GM19351 (cell line): ENCODE results near the gene OXA1L.
"Not testable (repeated sequence)": the region's sequence is repeated elsewhere in the genome, so short reads cannot be mapped to it uniquely, and the experiment has no call there.

ENCODE experiments used
- ATAC-seq: cut with Tn5 transposase; IDR thresholded peaks from one replicate; pipeline ENCODE4 v1.9.1; 2021; ENCODE audit warnings: mild to moderate bottlenecking, moderate library complexity; ENCODE audit not compliant: unreplicated experiment

Gene OXA1L

DNA sequence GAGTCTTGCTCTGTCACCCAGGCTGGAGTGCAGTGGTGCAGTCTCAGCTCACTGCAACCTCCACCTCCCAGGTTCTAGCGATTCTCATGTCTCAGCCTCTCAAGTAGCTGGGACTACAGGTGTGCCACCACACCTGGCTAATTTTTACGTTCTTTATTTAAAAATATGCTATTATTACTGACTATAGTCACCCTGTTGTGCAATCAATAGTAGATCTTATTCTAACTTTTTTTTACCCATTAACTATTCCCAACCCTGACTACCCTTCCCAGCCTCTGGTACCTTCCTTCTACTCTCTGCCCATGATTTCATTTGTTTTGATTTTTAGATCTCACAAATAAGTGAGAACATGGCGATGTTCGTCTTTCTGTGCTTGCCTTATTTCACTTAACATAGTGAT, 2.5 kb downstream of the OXA1L start:
- no peak for ATAC-seq

DNA sequence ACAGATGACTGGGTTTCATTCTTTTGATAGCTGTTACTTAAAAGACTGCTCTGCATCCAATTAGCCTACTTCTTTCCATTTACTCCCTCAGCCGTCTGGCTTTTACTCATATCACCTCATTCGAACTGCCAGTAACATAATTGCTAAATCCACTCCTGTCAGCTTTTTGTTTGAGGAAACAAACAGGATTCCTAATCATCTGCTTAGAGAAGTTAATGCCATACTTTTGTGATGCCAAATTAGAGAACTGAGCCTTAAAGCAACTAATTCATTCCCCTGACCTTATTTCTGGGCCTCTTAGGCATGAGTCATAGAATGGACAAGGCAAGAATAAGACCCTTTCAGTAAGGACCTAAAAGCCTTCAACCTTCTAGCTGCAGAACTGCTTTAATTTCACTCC, 2.9 kb downstream of the OXA1L start:
- no peak for ATAC-seq

DNA sequence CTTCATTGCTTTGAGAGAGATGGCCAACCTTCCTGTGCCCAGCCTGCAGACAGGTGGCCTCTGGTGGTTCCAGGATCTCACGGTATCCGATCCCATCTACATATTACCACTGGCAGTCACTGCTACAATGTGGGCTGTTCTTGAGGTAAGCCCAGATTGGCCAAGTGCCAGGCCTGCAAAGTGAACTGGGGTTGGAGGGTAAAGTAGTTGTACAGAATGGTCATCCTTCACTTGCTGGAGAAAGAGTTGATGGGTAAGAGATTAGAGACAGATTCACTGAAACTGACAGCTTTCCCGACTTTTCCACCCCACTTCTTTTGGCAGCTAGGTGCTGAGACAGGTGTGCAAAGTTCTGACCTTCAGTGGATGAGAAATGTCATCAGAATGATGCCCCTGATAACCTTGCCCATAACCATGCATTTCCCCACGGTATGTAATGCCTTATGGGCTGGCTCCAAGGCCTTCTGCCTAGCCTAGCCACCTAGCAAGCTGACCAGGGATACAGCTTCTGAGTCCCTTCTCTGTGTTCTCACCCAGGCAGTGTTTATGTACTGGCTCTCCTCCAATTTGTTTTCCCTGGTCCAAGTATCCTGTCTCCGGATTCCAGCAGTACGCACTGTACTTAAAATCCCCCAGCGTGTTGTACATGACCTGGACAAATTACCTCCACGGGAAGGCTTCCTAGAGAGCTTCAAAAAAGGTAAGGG, 4.1 kb downstream of the OXA1L start:
- no peak for ATAC-seq

- ATAC-seq: no peak
These were observed 6.2 kb downstream of the OXA1L start for GRCh38 chr14:22772725-22773124.

GRCh38 chr14:22773162-22774010, 6.9 kb downstream of the OXA1L start:
- no peak for ATAC-seq

DNA sequence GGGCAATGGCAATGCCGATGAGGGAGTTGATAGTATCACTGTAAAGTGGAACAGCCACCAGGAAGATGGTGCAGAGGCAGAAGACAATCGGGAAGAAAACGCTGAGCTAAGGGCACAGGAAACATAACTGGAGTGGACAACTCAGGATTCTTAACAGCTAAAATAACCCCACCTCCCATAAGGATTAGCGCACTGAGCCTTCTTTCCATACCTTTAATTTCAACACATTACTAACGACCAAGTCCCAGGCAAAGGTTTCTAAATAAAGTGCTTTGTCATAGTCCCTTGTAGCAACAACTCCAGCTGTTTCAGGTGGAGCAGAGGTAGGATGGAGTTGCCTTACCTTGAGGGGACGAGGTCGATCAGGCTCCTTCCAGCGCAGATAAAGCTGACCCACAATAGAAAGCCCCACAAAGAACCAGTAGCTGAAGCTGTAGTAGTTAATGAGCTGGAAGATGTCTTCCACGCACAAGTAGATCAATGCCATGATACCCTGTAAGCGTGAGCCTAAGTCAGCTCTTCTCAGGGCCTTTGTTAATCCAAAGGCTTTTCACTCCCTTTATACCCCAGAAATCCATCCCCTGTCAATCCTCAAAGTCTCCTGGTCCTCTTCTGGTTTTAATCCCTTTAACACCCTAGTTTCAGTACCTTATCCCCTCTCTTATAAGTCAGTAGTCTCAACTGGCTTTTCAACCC, 7.7 kb downstream of the OXA1L start:
- ATAC-seq: no peak

- no peak for ATAC-seq
These were observed 9.7 kb downstream of the OXA1L start for GRCh38 chr14:22776215-22776614.

DNA sequence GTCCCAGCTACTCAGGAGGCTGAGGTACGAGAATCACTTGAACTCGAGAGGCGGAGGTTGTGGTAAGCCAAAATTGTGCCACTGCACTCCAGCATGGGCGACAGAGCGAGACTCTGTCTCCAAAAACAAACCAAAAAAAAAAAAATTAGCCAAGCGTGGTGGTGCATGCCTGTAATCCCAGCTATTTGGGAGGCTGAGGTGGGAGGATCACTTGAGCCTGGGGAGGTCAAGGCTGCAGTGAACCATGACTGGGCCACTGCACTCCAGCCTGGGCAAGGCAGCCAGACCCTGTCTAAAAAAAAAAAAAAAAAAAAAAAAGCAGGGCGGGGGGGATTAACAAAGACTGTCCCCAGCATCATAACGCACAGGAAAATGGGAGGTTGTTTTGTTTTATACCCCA, 10.4 kb downstream of the OXA1L start:
- not testable (repeated sequence) for ATAC-seq

DNA sequence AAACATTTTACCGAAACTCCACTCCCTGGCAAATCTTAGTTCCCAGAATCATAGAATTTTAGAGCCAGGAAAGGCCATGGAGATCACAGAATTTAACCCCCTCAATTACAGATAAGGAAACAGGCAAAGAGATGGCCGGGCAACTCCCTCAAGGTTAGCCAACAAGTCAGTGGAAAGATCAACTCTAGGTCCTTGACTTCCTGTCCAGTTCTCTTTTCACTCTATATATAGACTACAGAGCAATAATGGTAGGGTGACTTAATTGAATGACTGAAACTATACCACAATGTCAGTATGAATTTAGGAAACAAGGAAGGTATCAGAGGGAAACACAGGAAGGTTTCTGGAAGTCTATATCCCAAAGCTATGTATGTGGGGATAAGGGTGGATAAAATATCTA, 11.6 kb downstream of the OXA1L start:
- ATAC-seq: no peak

DNA sequence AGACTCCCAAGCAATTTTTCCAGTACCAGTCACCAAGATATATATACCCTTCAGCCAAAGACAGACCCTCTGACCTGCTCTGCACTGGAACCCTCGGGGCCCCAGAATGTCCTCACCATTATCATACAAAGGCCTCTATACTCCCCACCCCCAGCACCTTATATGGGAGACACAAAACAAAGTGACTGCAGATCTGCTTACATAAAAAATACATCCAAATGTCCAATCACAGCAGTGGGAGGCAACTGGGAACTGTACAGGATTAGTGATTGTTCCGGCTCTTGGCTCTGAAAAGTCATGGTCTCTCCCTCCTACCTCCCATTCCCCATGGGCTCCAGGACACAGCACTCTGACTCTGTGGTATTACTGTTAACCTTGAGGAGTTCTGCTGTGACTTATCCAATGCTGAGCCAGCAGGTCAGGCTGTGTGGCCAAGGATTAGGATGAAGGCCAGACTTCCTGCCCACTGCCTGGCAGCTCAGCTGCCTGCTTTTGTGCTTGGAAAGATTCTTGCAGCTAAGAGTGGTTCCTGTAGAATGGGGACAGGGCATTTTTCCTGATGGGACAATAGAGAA, 13.7 kb downstream of the OXA1L start:
- no peak for ATAC-seq

DNA sequence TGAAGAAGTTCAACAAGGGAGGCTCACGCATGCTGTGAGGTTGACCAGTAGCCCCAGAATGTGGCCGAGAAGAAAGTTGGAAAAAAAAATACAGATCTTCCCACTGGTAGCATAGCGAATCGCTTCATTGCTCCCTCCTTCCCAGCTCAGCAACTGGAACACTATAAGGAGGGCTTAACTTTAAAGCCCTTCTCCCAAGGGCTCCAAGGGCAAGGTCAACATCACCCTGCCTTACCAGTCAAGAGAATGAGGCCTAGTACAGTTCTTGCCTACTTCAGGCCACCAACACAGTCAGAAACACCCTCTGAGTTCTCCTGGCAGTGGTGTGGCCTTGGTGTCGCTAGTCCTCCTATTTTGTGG, 14.4 kb downstream of the OXA1L start:
- no peak for ATAC-seq

DNA sequence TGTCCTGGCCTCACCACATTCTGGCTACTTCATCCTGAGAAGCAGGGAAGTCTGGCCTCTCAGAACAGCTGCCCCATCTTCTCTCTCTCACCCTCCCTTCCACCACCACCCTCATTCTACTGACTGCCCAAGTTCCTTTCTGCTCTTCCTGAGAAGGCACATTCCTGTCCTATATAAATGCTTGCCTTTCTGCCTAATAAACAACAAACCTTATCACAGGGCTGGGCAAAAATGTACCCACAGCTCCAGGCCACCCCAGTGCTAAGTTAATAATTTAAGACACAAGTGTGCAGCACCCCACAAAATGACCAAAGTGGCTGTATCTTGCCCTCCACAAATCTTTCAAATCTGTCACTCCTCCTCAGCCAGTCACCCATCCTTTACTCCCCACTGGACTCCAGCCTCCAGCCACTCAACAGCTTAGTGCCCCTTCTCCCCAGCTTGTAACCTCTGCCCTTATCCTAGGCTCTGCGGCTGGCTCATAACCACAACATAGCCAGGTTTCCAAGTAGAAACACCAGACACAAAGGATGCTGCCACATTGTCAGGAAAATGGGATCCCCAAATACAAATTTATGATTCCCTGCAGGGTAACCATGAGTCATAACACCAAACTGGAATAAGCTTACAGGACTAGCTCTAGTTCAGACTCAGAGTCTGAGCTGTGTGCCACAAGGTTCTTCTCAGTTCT, 15.0 kb downstream of the OXA1L start:
- no peak for ATAC-seq

DNA sequence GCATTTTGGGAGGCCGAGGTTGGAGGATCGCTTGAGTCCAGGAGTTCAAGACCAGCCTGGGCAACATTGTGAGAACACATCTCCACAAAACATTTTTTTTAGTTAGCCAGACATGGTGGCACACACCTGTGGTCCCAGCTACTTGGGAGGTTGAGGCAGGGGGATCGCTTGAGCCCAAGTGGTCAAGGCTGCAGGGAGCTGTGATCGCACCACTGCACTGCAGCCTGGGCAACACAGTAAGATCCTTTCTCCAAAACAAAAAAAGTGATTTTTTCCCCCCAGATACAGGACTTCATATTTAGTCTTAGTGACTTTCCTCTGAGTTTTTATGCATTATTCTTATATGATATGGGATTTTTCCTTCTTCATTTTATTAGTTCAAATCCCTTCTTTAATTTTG, 20.2 kb downstream of the OXA1L start:
- no peak for ATAC-seq

GRCh38 chr14:22791301-22791700, 24.8 kb downstream of the OXA1L start:
- no peak for ATAC-seq

GRCh38 chr14:22792158-22792557, 25.7 kb downstream of the OXA1L start:
- ATAC-seq: no peak

DNA sequence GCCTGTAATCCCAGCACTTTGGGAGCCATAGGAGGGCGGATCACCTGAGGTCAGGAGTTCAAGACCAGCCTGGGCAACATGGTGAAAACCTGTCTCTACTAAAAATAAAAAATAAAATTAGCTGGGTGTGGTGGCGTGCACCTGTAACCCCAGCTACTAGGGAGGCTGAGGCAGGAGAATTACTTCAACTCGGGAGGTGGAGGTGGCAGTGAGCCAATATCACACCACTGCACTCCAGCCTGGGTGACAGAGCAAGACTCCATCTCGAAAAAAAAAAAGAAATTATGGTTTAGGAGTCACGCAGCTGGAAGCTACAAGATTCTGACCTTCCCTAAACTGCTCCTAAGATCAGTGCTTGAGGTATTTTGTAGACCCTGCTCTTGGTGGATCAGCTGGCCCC, 27.1 kb downstream of the OXA1L start:
- not testable (repeated sequence) for ATAC-seq

DNA sequence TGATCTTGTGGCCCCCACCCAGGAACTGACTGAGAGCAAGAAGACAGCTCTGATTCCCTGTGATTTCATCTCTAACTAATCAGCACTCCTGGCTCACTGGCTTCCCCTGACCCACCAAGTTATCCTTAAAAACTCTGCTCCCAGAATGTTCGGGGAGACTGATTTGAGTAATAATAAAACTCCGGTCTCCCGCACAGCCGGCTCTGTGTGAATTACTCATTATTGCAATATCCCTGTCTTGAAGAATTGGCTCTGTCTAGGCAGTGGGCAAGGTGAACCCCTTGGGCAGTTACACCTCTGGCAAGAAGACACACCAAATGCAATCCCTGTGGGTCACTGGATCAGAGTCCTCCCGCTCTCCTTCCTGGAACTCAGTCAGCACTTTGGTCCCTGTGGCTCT, 27.5 kb downstream of the OXA1L start:
- no peak for ATAC-seq

GRCh38 chr14:22794551-22794951, 28.1 kb downstream of the OXA1L start:
- peak; percentile 67 for ATAC-seq

DNA sequence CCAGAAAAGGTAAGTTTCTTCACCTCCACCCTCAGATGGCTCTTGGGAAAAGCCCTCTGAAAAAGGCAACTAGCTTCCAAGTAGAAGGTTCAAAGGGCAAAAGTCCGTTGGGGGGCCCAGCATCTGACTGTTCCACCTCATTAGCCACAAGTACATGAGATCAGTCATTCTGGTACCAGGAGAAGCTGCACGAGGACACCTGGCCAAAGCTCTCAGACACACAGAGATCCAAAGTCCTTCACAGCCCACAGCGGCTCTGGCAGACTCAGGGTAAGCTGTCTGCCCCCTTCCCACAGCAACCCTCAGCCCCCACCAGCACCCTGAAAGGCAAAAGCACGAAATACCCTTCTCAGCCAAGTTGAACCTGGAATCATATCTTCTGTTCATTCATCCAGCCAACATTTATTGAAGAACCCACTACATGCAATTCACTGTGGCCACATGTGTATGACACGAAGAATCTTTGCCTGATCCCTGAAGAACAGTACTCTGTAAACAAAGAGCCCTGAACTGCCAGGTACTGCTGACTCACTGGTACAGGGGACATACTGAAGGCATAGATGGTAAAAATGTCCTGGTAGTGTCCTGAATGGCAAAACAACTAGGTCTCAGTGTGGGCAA, 29.7 kb downstream of the OXA1L start:
- peak; percentile 63 for ATAC-seq
